Activated B cell treated with CpG ODN at 0.5 μM for 24 hours (primary cell): ENCODE results near the gene GOLT1A. TPM values are rescaled to one million over a fixed set of nuclear protein-coding genes. Genes with fewer than 3 reads are reported as not detected.

Experiments
- ATAC-seq: fragments of 200-7000 bp; cut with Tn5 transposase; one replicate; pipeline ENCODE4 v1.10.0; 2021; ENCODE audit warnings: low read depth, mild to moderate bottlenecking, moderate library complexity
- CTCF ChIA-PET: fragments of 350-600 bp; sonication (Branson Sonifier 250); formaldehyde crosslinking; loops from one replicate; lab custom pipeline; 2021; ENCODE audit warnings: antibody characterized with exemption; lab: Charles Lee
- POLR2A ChIA-PET: fragments of 350-600 bp; sonication (Branson Sonifier 250); formaldehyde crosslinking; loops from one replicate; lab custom pipeline; 2021; ENCODE audit warnings: antibody characterized with exemption; lab: Charles Lee
- DNase-seq: peaks from one replicate; pipeline ENCODE4 v3.0.0; 2022
- H3K27ac Mint-ChIP-seq: one replicate; pipeline ENCODE4 v1.8.0; 2020; ENCODE audit warnings: mixed read lengths
- H3K27me3 Mint-ChIP-seq: one replicate; pipeline ENCODE4 v1.8.0; 2021; ENCODE audit warnings: mixed read lengths
- H3K36me3 Mint-ChIP-seq: one replicate; pipeline ENCODE4 v1.8.0; 2021; ENCODE audit warnings: low read depth, mixed read lengths
- H3K4me1 Mint-ChIP-seq: one replicate; pipeline ENCODE4 v1.8.0; 2021; ENCODE audit warnings: mixed read lengths
- H3K4me3 Mint-ChIP-seq: one replicate; pipeline ENCODE4 v1.8.0; 2020; ENCODE audit warnings: mild to moderate bottlenecking, mixed read lengths
- H3K9me3 Mint-ChIP-seq: one replicate; pipeline ENCODE4 v1.8.0; 2020; ENCODE audit warnings: mixed read lengths
- intact Hi-C: fragments of 100-400 bp; cut with micrococcal nuclease; formaldehyde crosslinking; loops from one replicate; pipeline ENCODE4 v1.15.1; 2024
- total RNA-seq: library from RNA; stranded (reverse); gene quantifications from 2 replicates; pipeline ENCODE4 v1.2.3, GENCODE V29; 2022
- TF ChIP-seq, protein P1 (sequence below): fragments of 200-600 bp; IDR thresholded peaks from one replicate; pipeline ENCODE4 v1.8.0; 2022; ENCODE audit warnings: antibody characterized with exemption, mild to moderate bottlenecking

The GOLT1A gene, protein sequence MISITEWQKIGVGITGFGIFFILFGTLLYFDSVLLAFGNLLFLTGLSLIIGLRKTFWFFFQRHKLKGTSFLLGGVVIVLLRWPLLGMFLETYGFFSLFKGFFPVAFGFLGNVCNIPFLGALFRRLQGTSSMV
- total RNA-seq = not detected in 2 replicates

DNA sequence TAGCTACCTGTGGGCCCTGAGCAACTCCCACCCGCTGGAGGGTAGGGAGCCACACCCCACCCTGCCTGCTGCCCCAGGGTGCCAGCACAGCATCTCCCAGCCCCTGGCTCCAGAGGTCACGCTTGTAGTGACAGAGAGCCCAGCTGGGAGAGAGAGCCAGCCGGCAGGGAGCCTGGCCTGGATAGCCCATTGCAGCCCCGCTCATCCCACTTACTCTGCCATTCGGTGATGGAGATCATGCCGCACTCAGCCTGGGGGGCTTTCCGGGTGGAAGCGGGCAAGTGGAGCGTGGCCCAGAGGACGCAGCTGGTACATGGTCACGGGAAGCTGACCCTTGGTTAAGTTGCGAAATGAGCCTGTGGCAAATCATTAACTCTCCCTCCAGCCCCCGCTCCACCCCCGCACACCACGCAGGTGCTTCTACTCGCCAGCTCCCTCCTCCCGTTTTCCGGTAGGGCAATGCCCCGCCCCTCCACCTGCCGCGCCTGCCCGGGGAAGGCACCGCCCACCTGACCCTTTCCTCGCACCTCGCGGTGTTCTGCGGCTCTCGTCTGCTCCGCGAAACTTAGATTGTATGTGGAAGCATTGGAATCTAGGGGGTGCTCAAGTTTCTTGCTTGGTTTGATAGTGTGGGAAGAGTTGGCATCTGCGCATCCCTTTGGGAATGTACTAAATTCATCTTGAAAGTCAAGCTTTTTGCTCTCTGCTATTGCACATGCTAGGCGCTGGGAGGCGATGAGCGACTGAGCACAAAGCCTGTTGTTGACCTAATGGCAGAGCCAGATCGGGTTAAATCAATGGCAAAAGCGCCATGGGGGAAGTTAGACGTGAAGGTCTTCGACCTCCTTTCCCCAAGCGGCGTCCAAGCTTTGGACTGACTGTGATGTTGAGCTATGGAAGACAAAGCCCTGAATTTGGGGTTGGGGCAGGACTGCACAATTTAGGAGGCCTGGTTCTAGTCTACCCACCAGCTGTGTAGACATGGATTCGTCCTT is at the start of gene GOLT1A:
TSS of gene GOLT1A (minus strand) at position 321 of the 995 bp plus-strand sequence. CDS start at position 239, 82 bp downstream.
- ChIA-PET POLR2A (interaction anchor here (0.5 kb wide), 1 partner anchor 235 kb away, joined by 3 read pairs; no protein-coding TSS in a partner anchor), CTCF (interaction anchor here (1.1 to 2.0 kb wide), 3 partner anchors 149 to 289 kb away, joined by 3 to 7 read pairs (median 3); no protein-coding TSS in a partner anchor)
- ATAC-seq (peak; percentile 89), DNase-seq (peak; percentile 34)
- Mint-ChIP-seq H3K36me3 (no peaks in the 10 kb centered on the region), H3K27ac (no peak within 1 kb of the TSS), H3K4me1 (peaks cover 11% of the 10 kb centered on the region), H3K9me3 (no peaks in the 10 kb centered on the region), H3K4me3 (peak within 1 kb of the TSS; percentile 52), H3K27me3 (peaks cover 5% of the 10 kb centered on the region)
- intact Hi-C loops = no loop called here
- TF ChIP-seq, protein P1, sequence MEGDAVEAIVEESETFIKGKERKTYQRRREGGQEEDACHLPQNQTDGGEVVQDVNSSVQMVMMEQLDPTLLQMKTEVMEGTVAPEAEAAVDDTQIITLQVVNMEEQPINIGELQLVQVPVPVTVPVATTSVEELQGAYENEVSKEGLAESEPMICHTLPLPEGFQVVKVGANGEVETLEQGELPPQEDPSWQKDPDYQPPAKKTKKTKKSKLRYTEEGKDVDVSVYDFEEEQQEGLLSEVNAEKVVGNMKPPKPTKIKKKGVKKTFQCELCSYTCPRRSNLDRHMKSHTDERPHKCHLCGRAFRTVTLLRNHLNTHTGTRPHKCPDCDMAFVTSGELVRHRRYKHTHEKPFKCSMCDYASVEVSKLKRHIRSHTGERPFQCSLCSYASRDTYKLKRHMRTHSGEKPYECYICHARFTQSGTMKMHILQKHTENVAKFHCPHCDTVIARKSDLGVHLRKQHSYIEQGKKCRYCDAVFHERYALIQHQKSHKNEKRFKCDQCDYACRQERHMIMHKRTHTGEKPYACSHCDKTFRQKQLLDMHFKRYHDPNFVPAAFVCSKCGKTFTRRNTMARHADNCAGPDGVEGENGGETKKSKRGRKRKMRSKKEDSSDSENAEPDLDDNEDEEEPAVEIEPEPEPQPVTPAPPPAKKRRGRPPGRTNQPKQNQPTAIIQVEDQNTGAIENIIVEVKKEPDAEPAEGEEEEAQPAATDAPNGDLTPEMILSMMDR = no peak

DNA sequence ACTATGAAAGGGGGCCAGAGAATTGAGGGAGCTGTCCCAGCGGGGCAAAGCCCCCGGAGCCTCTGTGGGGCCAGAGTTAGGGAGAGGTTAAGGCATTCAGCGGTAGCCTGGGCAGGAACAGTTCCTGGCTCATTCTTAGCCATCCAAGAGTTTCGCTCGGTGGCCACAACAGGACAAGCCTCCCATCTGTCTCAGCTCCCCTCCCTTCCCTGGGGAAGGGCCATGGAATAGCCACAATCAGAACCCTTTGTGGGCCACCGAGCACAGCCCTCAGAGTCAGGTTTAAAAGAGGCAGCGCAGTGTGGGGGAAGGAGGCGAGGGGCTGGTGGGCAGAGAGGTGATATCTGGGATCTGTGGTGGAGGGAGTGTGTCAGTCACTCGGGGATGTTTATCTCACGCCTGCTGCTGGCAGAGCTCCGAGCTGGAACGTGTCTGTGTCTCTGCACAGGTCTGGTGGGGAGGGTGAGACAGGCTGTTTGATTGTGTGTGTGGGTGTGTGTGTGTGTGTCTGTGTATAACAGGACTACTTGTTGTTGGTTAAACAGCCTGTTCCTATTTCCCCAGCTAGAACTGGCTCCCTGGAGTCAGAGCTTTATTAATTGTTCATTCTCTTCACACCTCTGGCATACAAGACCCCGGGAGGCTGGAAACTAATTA is 49.6 kb upstream of the GOLT1A start:
- CTCF ChIA-PET = no interaction called here
- POLR2A ChIA-PET = no interaction called here
- Mint-ChIP-seq H3K9me3 (no peaks in the 10 kb centered on the region), H3K27ac (no peak overlapping the region), H3K36me3 (no peaks in the 10 kb centered on the region), H3K4me1 (no peaks in the 10 kb centered on the region), H3K4me3 (no peak overlapping the region), H3K27me3 (peaks cover 5% of the 10 kb centered on the region)
- intact Hi-C loops = no loop called here
- TF ChIP-seq, protein P1 = no peak
- ATAC-seq = no peak
- DNase-seq = no peak

DNA sequence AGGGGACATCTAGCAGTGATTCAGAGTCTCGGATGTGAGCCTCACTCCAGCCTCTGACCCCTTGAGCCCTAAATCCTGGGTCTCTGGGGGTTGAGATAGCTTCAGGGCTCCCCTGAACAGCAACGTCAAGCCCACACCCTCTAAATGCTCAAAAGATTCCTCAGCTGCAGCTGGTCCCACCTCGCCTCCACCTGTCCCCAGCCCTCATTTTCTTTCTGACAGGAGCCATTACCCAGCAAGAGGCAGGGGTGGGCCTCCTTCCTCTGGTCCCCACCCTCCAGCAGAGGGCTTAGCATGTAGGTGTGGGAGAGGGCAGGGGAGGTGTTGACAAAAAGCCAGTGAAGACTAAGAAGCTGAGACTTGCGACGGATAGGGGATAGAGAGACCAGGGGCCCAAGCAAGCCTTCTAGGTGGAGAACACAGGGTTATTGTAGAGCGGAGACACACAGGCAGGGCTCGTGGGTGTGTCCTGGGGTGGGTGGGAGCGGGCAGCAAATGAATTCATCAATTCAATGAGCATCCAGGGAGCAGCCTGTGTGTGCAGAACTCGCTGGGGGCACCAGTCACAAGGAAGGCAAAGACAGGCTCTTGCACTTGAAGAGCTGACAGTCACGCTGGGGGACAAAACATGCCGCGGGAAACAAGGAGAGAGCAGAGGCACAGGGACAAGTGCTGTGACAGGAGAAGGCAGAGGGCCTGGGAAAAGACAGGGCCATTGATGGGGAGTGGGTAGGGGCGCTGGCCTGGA is 48.9 kb upstream of the GOLT1A start:
- Mint-ChIP-seq H3K4me3 (no peak overlapping the region), H3K4me1 (no peaks in the 10 kb centered on the region), H3K27ac (no peak overlapping the region), H3K36me3 (no peaks in the 10 kb centered on the region), H3K9me3 (no peaks in the 10 kb centered on the region), H3K27me3 (peaks cover 5% of the 10 kb centered on the region)
- ATAC-seq (no peak), DNase-seq (no peak)
- TF ChIP-seq, protein P1 = no peak
- ChIA-PET POLR2A (interaction anchor here (0.6 kb wide), 1 partner anchor 41 kb away, joined by 4 read pairs; no protein-coding TSS in a partner anchor), CTCF (no interaction called here)
- intact Hi-C loops = no loop called here

DNA sequence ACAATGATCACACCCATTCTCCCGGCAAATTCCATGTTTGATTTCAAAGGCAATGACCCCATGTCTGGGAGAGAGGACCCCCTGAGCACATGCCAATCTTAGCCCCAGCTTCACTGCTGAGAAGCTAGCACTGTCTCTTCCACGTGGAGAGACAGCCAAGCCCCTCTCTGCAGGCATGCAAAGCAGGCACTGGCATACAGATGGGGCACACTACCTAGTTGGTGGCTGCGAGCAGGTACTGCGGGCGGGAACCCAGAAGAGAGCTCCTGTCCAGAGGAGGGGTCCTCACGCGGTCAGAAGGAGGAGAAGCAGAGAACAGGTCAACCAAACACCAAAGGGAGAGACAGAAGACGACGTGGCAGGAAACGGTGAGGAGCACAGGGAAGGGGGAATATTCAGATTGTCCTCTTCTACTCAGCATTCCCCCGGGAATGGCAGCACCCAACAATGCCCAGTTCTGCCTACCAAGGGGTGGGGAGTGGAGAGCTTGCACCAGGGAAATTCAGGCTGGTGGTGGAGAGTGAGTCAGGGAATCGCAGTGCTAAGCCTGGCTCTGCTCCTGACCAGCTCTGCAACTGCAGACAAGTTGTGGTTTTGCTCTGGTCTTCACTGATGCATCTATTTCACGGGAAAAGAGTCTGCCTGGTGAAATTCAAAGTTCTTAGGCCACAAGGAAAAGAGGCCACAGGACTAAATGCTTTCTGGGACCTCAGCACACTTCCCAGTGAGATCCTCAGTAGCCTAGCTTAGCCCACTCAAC is 48.1 kb upstream of the GOLT1A start:
- Mint-ChIP-seq H3K27me3 (no peaks in the 10 kb centered on the region), H3K36me3 (no peaks in the 10 kb centered on the region), H3K4me1 (no peaks in the 10 kb centered on the region), H3K4me3 (no peak overlapping the region), H3K27ac (no peak overlapping the region), H3K9me3 (no peaks in the 10 kb centered on the region)
- TF ChIP-seq, protein P1 = no peak
- POLR2A ChIA-PET = interaction anchor here (0.6 kb wide), 1 partner anchor 41 kb away, joined by 4 read pairs; no protein-coding TSS in a partner anchor
- intact Hi-C loops = no loop called here
- ATAC-seq (no peak), DNase-seq (no peak)
- CTCF ChIA-PET = no interaction called here
